Esophagus muscularis mucosa (tissue), 4 donors: ENCODE measurements around the gene PRDM15.

Source experiments
- CTCF ChIP-seq, 3 experiments: fragments of 200-600 bp in 2 of 3; fragments of 450-650 bp in 1 of 3; sonication (generic) in 2 of 3; IDR thresholded peaks; one replicate each; pipeline ENCODE4 v1.5.1; 2017 to 2019; ENCODE audit warnings: antibody characterized with exemption in 3 of 3, mild to moderate bottlenecking in 2 of 3, moderate library complexity in 1 of 3
- EP300 ChIP-seq: sonication (generic); formaldehyde crosslinking; IDR thresholded peaks from one replicate; pipeline ENCODE4 v1.6.1; 2017; ENCODE audit warnings: antibody characterized with exemption
- POLR2A ChIP-seq: fragments of 450-650 bp; IDR thresholded peaks from one replicate; pipeline ENCODE4 v1.6.1; 2017; ENCODE audit warnings: antibody characterized with exemption, moderate library complexity, mild to moderate bottlenecking, low read depth
- POLR2AphosphoS5 ChIP-seq, 2 donors: sonication (generic); formaldehyde crosslinking; IDR thresholded peaks; one replicate each; pipeline ENCODE4 v1.6.1; 2017; ENCODE audit warnings: antibody characterized with exemption in 2 of 2

GRCh38 chr21:41812679-41813078 lies 66.5 kb downstream of the PRDM15 start:
- TF ChIP-seq CTCF (IDR thresholded peaks at IDR 0.05) (no peak), POLR2AphosphoS5 (IDR thresholded peaks at IDR 0.05) (no peak), EP300 (no peak), POLR2A (no peak)
